Activated CD8-positive, alpha-beta T cell treated with anti-CD3 and anti-CD28 coated beads, Interleukin-2, amount 10 ng/mL, durations not matched to agents 7 days and 5 days (primary cell): ENCODE measurements around the gene FOLR1. TPM values are rescaled to one million over a fixed set of nuclear protein-coding genes. Genes with fewer than 3 reads are reported as not detected.

ENCODE experiments used
- total RNA-seq, 2 experiments: library from RNA; stranded (reverse); gene quantifications; one replicate each; pipeline ENCODE4 v1.2.3, GENCODE V29; 2021

Gene FOLR1
- total RNA-seq, 2 experiments from 2014 or later: not detected

Other genes with a start within 250 kb of the FOLR1 start
- 10 to 100 TPM; 15.9 to 16.2 TPM for gene IL18BP, start 193.2 kb upstream of the FOLR1 start, total RNA-seq
- gene NUMA1, start 111.6 kb upstream of the FOLR1 start, total RNA-seq: 100 to 1,000 TPM; 198 to 199 TPM
- gene LRRC51, start 111.3 kb upstream of the FOLR1 start, total RNA-seq: 1 to 10 TPM; 6.9 to 7.0 TPM
- 10 to 100 TPM; 72.7 to 77.0 TPM for gene LAMTOR1, start 88.8 kb upstream of the FOLR1 start, total RNA-seq
- not detected for gene TOMT, start 86.2 kb upstream of the FOLR1 start, total RNA-seq
- gene ANAPC15, start 79.4 kb upstream of the FOLR1 start, total RNA-seq: 10 to 100 TPM; 62.9 to 69.5 TPM
- not detected for gene FOLR3, start 56.4 kb upstream of the FOLR1 start, total RNA-seq
- not detected for gene FOLR2, start 24.7 kb downstream of the FOLR1 start, total RNA-seq
- 100 to 1,000 TPM; 141 to 147 TPM for gene INPPL1, start 32.6 kb downstream of the FOLR1 start, total RNA-seq
- gene PHOX2A, start 52.0 kb downstream of the FOLR1 start, total RNA-seq: not detected
- gene CLPB, start 242.4 kb downstream of the FOLR1 start, total RNA-seq: 10 to 100 TPM; 26.4 to 26.8 TPM